Measurements from ENCODE around the gene ADCY6.

The ADCY6 gene

DNA sequence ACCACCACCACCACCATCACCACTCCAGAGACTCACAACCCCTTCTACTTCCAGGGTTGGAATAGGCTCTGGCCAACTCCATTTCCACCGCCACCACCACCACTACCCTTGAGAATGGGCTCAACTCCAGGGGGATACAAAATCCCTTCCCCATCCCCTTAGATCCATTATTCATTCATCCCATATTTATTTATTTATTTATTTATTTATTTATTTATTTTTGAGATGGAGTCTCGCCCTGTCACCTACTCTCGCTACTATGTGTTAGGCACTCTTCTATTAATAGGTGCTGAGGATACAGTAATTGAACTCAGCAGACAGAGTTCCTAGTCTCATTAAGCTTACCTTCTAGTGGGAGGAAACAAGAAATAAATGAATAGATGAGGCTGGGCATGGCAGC is 4.8 kb upstream of the ADCY6 start:
- TF ChIP-seq, protein P1, sequence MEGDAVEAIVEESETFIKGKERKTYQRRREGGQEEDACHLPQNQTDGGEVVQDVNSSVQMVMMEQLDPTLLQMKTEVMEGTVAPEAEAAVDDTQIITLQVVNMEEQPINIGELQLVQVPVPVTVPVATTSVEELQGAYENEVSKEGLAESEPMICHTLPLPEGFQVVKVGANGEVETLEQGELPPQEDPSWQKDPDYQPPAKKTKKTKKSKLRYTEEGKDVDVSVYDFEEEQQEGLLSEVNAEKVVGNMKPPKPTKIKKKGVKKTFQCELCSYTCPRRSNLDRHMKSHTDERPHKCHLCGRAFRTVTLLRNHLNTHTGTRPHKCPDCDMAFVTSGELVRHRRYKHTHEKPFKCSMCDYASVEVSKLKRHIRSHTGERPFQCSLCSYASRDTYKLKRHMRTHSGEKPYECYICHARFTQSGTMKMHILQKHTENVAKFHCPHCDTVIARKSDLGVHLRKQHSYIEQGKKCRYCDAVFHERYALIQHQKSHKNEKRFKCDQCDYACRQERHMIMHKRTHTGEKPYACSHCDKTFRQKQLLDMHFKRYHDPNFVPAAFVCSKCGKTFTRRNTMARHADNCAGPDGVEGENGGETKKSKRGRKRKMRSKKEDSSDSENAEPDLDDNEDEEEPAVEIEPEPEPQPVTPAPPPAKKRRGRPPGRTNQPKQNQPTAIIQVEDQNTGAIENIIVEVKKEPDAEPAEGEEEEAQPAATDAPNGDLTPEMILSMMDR (conservative IDR thresholded peaks at IDR 0.05; ENCODE audit: low read length) = no peak
- no peak overlapping the region for H3K4me3 ChIP-seq (ENCODE audit: low read length)
- no peak for DNase-seq (ENCODE audit: low read depth)

GRCh38 chr12:48789858-48790326 is 1.0 kb upstream of the ADCY6 start:
- H3K4me3 ChIP-seq (ENCODE audit: low read length) = peak overlapping the region; percentile 78
- TF ChIP-seq, protein P1 (conservative IDR thresholded peaks at IDR 0.05; ENCODE audit: low read length) = no peak
- DNase-seq (ENCODE audit: low read depth) = no peak

DNA sequence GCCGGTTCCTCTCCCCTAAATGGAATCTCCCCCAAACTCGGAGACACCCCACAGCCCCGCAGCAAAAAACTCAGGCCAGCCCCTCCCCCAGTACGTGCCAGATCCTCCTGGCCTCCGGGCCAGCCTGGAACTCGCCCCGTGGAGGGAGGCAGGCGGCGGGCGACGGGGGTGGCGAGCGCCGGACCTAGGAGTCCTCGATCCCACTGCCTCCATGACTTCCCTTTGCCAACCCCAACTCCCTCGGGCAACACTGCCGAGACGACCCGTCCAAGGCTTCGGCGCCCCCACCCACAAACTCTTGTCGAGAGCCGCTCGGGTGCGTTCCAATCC is 400 bp downstream of the ADCY6 start:
- TF ChIP-seq, protein P1 (conservative IDR thresholded peaks at IDR 0.05; ENCODE audit: low read length) = no peak
- H3K4me3 ChIP-seq (ENCODE audit: low read length) = peak overlapping the region; percentile 78
- DNase-seq (ENCODE audit: low read depth) = no peak

DNA sequence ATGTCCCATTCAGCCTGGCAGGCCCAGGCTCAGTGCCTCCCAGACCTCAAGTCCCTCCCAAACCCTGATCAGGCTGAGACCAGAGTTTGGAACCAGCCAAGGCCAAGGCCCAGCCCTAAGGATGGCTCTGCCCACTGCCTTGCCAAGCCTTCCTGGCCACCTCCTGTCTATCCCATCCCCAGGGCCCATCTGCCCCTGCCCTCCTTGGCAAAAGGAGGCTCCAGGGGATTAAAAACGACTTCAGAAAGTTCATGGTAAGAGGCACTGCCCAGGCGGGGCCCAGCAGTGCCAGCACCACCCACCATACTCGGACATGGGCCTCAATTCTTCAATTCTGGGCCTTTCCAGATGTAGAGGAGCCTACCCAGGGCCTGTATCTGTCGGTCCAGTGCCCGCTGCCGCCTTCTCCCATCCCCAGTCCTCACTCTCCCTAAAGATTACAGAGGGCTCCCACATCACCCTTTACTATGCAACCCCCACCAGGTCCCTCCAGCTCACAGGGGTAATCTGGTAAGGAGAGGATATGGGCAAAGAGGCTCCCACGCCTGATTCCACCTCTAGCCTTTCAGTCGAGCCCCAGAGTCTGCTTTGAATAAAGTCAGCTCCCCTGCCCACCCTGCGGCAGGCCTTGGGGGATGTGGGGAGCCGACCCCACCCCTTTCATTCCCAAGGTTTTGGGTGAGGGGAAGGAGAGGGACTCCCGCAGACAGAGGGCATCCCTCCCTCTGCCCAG is 932 bp downstream of the ADCY6 start:
- DNase-seq (ENCODE audit: low read depth) = peak; percentile 21
- H3K4me3 ChIP-seq (ENCODE audit: low read length) = peak overlapping the region; percentile 78

GRCh38 chr12:48786591-48787544 is 2.0 kb downstream of the ADCY6 start:
- TF ChIP-seq, protein P1 (conservative IDR thresholded peaks at IDR 0.05; ENCODE audit: low read length) = no peak
- DNase-seq (ENCODE audit: low read depth) = no peak
- H3K4me3 ChIP-seq (ENCODE audit: low read length) = peak overlapping the region; percentile 78

More for the DNA sequence above, 932 bp downstream of the ADCY6 start:
- TF ChIP-seq, protein P1 (conservative IDR thresholded peaks at IDR 0.05; ENCODE audit: low read length) = no peak

GRCh38 chr12:48783432-48783831 is 5.5 kb downstream of the ADCY6 start:
- H3K4me3 ChIP-seq (ENCODE audit: low read length) = no peak overlapping the region
- TF ChIP-seq, protein P1 (conservative IDR thresholded peaks at IDR 0.05; ENCODE audit: low read length) = no peak
- no peak for DNase-seq (ENCODE audit: low read depth)
